ENCODE results near the gene RAB36. TPM values are rescaled to one million over a fixed set of nuclear protein-coding genes. Genes with fewer than 3 reads are reported as not detected.

Gene RAB36
- total RNA-seq, 1 experiment from 2014 or later, result 1.4 TPM

DNA sequence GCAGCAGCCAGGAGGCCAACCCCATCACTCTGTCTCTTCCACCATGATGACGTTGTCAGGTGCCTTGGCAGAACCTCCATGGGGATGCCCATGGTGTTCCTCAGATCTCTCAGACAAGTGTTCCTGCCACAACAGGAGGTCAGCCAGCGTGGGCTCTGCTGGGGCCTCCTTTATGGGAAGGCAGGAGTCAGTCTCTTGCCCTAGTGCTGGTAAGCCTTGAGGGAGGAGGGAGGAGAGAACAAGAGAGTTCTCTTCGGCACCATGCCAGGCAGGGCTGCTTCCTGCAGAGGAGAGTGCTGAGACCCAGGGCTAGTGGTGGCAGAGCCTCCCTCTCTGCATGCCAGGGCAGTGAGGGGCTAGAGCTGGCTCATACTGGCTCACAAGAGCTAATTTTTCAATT lies 42.5 kb upstream of the RAB36 start:
- Histone ChIP-seq H2AFZ (ENCODE audit: low read length) (no peak overlapping the region), H3K27ac (ENCODE audit: insufficient read length, low read depth, low read length) (no peak overlapping the region), H3K9me3 (ENCODE audit: control insufficient read depth, low read depth, low read length) (no peaks in the 10 kb centered on the region), H3K79me2 (ENCODE audit: insufficient read depth, low read length) (no peaks in the 10 kb centered on the region), H3K4me2 (ENCODE audit: insufficient read depth, insufficient read length, low read length) (no peak overlapping the region), H3K18ac (ENCODE audit: insufficient read length, low read depth, low read length) (no peak overlapping the region), H4K8ac (replicated peaks; ENCODE audit: insufficient read length, low read depth, low read length) (no peak overlapping the region), H3K27me3 (ENCODE audit: insufficient read depth, low read length) (no peaks in the 10 kb centered on the region; the same call in 1 of the 2 replicates), H2BK15ac (ENCODE audit: low read depth, low read length) (no peak overlapping the region), H4K5ac (ENCODE audit: insufficient read length, low read depth, low read length) (no peak overlapping the region), H2AK5ac (ENCODE audit: insufficient read length, low read length) (no peak overlapping the region), H3K14ac (ENCODE audit: insufficient read depth, low read length) (no peak overlapping the region), H3K4ac (ENCODE audit: low read depth, low read length) (no peak overlapping the region), H3K79me1 (ENCODE audit: insufficient read depth, low read depth, low read length, poor library complexity, severe bottlenecking) (no peaks in the 10 kb centered on the region), H2BK120ac (ENCODE audit: low read depth, low read length, poor library complexity, severe bottlenecking) (no peak overlapping the region), H4K20me1 (ENCODE audit: control insufficient read depth, insufficient read depth, insufficient read length) (no peaks in the 10 kb centered on the region), H3K23ac (ENCODE audit: insufficient read length, low read depth, low read length) (no peak overlapping the region), H2BK20ac (ENCODE audit: low read depth, low read length, poor library complexity, severe bottlenecking) (no peak overlapping the region), H3K4me1 (ENCODE audit: insufficient read depth, low read length) (no peaks in the 10 kb centered on the region), H4K91ac (ENCODE audit: insufficient read length, low read depth, low read length) (no peak overlapping the region), H3T11ph (ENCODE audit: low read length) (no peak overlapping the region), H3K9ac (ENCODE audit: extremely low read depth, insufficient read length, low read length) (no peak overlapping the region), H3K23me2 (ENCODE audit: insufficient read length, low read depth, low read length, poor library complexity, severe bottlenecking) (no peaks in the 10 kb centered on the region), H3K56ac (ENCODE audit: insufficient read length, low read depth, low read length) (no peak overlapping the region), H2BK5ac (ENCODE audit: insufficient read length, low read length) (no peak overlapping the region), H2BK12ac (ENCODE audit: insufficient read length, low read depth, low read length) (no peak overlapping the region)
- Mint-ChIP-seq H3K27ac (no peak overlapping the region), H3K9me3 (no peaks in the 10 kb centered on the region), H3K4me3 (no peak overlapping the region), H3K4me1 (no peaks in the 10 kb centered on the region), H3K27me3 (ENCODE audit: low read depth) (peaks cover 20% of the 10 kb centered on the region), H3K36me3 (ENCODE audit: insufficient read depth in 1 of 3, low read depth in 3 of 3) (no peaks in the 10 kb centered on the region)
- TF ChIP-seq, protein P1, sequence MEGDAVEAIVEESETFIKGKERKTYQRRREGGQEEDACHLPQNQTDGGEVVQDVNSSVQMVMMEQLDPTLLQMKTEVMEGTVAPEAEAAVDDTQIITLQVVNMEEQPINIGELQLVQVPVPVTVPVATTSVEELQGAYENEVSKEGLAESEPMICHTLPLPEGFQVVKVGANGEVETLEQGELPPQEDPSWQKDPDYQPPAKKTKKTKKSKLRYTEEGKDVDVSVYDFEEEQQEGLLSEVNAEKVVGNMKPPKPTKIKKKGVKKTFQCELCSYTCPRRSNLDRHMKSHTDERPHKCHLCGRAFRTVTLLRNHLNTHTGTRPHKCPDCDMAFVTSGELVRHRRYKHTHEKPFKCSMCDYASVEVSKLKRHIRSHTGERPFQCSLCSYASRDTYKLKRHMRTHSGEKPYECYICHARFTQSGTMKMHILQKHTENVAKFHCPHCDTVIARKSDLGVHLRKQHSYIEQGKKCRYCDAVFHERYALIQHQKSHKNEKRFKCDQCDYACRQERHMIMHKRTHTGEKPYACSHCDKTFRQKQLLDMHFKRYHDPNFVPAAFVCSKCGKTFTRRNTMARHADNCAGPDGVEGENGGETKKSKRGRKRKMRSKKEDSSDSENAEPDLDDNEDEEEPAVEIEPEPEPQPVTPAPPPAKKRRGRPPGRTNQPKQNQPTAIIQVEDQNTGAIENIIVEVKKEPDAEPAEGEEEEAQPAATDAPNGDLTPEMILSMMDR (conservative IDR thresholded peaks at IDR 0.05), result no peak
- WGBS (ENCODE audit: extremely low coverage, insufficient read length, low lambda C conversion rate), result no CpG with 5 or more reads among the region's 3 CpGs
- no peak for DNase-seq
